ENCODE measurements around the gene C5orf63.
A peak's percentile ranks its signal among the peaks of the same experiment; 100 is the strongest.

Gene C5orf63

GRCh38 chr5:127094161-127094814 is 21.0 kb upstream of the C5orf63 start:
- TF ChIP-seq SPI1 (IDR thresholded peaks at IDR 0.05; ENCODE audit: low read depth, low read length) (no peak), POLR2A (IDR thresholded peaks at IDR 0.05; ENCODE audit: low read depth, low read length) (no peak), POLR2AphosphoS5 (IDR thresholded peaks at IDR 0.05; ENCODE audit: low read depth, low read length) (no peak), PAX5 (IDR thresholded peaks at IDR 0.05; ENCODE audit: insufficient read depth, low read length, severe bottlenecking) (no peak)
- no peak for DNase-seq (ENCODE audit: insufficient read length, low spot score)
- no peak for FAIRE-seq

GRCh38 chr5:127092690-127093089 is 19.4 kb upstream of the C5orf63 start:
- TF ChIP-seq TAF1 (IDR thresholded peaks at IDR 0.05; ENCODE audit: low read depth, low read length) (no peak), PAX5 (IDR thresholded peaks at IDR 0.05; ENCODE audit: insufficient read depth, low read length, severe bottlenecking) (no peak), POLR2A (IDR thresholded peaks at IDR 0.05; ENCODE audit: low read depth, low read length) (no peak), POU2F2 (IDR thresholded peaks at IDR 0.05; ENCODE audit: low read depth, low read length) (no peak), POLR2AphosphoS5 (IDR thresholded peaks at IDR 0.05; ENCODE audit: low read depth, low read length) (no peak)
- DNase-seq (ENCODE audit: insufficient read length, low spot score), result no peak
- no peak for FAIRE-seq

GRCh38 chr5:127089191-127089590 is 15.9 kb upstream of the C5orf63 start:
- TF ChIP-seq TAF1 (IDR thresholded peaks at IDR 0.05; ENCODE audit: low read depth, low read length), result no peak
- TF ChIP-seq PAX5 (IDR thresholded peaks at IDR 0.05; ENCODE audit: insufficient read depth, low read length, severe bottlenecking), result no peak
- no peak for TF ChIP-seq SPI1 (IDR thresholded peaks at IDR 0.05; ENCODE audit: low read depth, low read length)
- no peak for TF ChIP-seq POLR2A (IDR thresholded peaks at IDR 0.05; ENCODE audit: low read depth, low read length)
- TF ChIP-seq POLR2AphosphoS5 (IDR thresholded peaks at IDR 0.05; ENCODE audit: low read depth, low read length), result no peak
- FAIRE-seq, result peak; percentile 5
- DNase-seq (ENCODE audit: insufficient read length, low spot score), result no peak

- FAIRE-seq, result no peak
Measured at GRCh38 chr5:127088251-127088650, 14.9 kb upstream of the C5orf63 start.

GRCh38 chr5:127086589-127086988 is 13.3 kb upstream of the C5orf63 start:
- DNase-seq (ENCODE audit: insufficient read length, low spot score) (no peak), FAIRE-seq (no peak)
- TF ChIP-seq SPI1 (IDR thresholded peaks at IDR 0.05; ENCODE audit: low read depth, low read length) (no peak), POLR2A (IDR thresholded peaks at IDR 0.05; ENCODE audit: low read depth, low read length) (no peak)

More at GRCh38 chr5:127088251-127088650, 14.9 kb upstream of the C5orf63 start:
- no peak for DNase-seq (ENCODE audit: insufficient read length, low spot score)
- TF ChIP-seq SPI1 (IDR thresholded peaks at IDR 0.05; ENCODE audit: low read depth, low read length) (no peak), PAX5 (IDR thresholded peaks at IDR 0.05; ENCODE audit: insufficient read depth, low read length, severe bottlenecking) (no peak), POLR2A (IDR thresholded peaks at IDR 0.05; ENCODE audit: low read depth, low read length) (no peak), POU2F2 (IDR thresholded peaks at IDR 0.05; ENCODE audit: low read depth, low read length) (no peak), TAF1 (IDR thresholded peaks at IDR 0.05; ENCODE audit: low read depth, low read length) (no peak), POLR2AphosphoS5 (IDR thresholded peaks at IDR 0.05; ENCODE audit: low read depth, low read length) (no peak)

- FAIRE-seq (no peak), DNase-seq (ENCODE audit: insufficient read length, low spot score) (no peak)
- TF ChIP-seq POLR2A (IDR thresholded peaks at IDR 0.05; ENCODE audit: low read depth, low read length) (no peak), SPI1 (IDR thresholded peaks at IDR 0.05; ENCODE audit: low read depth, low read length) (no peak), TAF1 (IDR thresholded peaks at IDR 0.05; ENCODE audit: low read depth, low read length) (no peak), POLR2AphosphoS5 (IDR thresholded peaks at IDR 0.05; ENCODE audit: low read depth, low read length) (no peak)
Measured at GRCh38 chr5:127085796-127086195, 12.5 kb upstream of the C5orf63 start.

GRCh38 chr5:127085371-127085770 is 12.1 kb upstream of the C5orf63 start:
- FAIRE-seq (no peak), DNase-seq (ENCODE audit: insufficient read length, low spot score) (no peak)
- TF ChIP-seq POLR2AphosphoS5 (IDR thresholded peaks at IDR 0.05; ENCODE audit: low read depth, low read length) (no peak), TAF1 (IDR thresholded peaks at IDR 0.05; ENCODE audit: low read depth, low read length) (no peak), POLR2A (IDR thresholded peaks at IDR 0.05; ENCODE audit: low read depth, low read length) (no peak), PAX5 (IDR thresholded peaks at IDR 0.05; ENCODE audit: insufficient read depth, low read length, severe bottlenecking) (no peak), POU2F2 (IDR thresholded peaks at IDR 0.05; ENCODE audit: low read depth, low read length) (no peak), SPI1 (IDR thresholded peaks at IDR 0.05; ENCODE audit: low read depth, low read length) (no peak)

GRCh38 chr5:127084656-127085055 is 11.4 kb upstream of the C5orf63 start:
- TF ChIP-seq POLR2AphosphoS5 (IDR thresholded peaks at IDR 0.05; ENCODE audit: low read depth, low read length), result no peak
- FAIRE-seq, result no peak
- no peak for DNase-seq (ENCODE audit: insufficient read length, low spot score)

- DNase-seq (ENCODE audit: insufficient read length, low spot score) (no peak), FAIRE-seq (no peak)
- TF ChIP-seq POLR2A (IDR thresholded peaks at IDR 0.05; ENCODE audit: low read depth, low read length) (no peak), POU2F2 (IDR thresholded peaks at IDR 0.05; ENCODE audit: low read depth, low read length) (no peak), POLR2AphosphoS5 (IDR thresholded peaks at IDR 0.05; ENCODE audit: low read depth, low read length) (no peak), PAX5 (IDR thresholded peaks at IDR 0.05; ENCODE audit: insufficient read depth, low read length, severe bottlenecking) (no peak), TAF1 (IDR thresholded peaks at IDR 0.05; ENCODE audit: low read depth, low read length) (no peak), SPI1 (IDR thresholded peaks at IDR 0.05; ENCODE audit: low read depth, low read length) (no peak)
Measured at GRCh38 chr5:127083711-127084110, 10.4 kb upstream of the C5orf63 start.

GRCh38 chr5:127079994-127080491 is 6.7 kb upstream of the C5orf63 start:
- no peak for FAIRE-seq
- TF ChIP-seq POLR2AphosphoS5 (IDR thresholded peaks at IDR 0.05; ENCODE audit: low read depth, low read length), result no peak
- peak; percentile 52 for TF ChIP-seq SPI1 (IDR thresholded peaks at IDR 0.05; ENCODE audit: low read depth, low read length)
- no peak for DNase-seq (ENCODE audit: insufficient read length, low spot score)

GRCh38 chr5:127077366-127077765 is 4.1 kb upstream of the C5orf63 start:
- no peak for TF ChIP-seq POLR2A (IDR thresholded peaks at IDR 0.05; ENCODE audit: low read depth, low read length)
- TF ChIP-seq POU2F2 (IDR thresholded peaks at IDR 0.05; ENCODE audit: low read depth, low read length), result no peak
- TF ChIP-seq SPI1 (IDR thresholded peaks at IDR 0.05; ENCODE audit: low read depth, low read length), result no peak
- FAIRE-seq (no peak), DNase-seq (ENCODE audit: insufficient read length, low spot score) (no peak)

Data from GM12891 (cell line).